Activated gamma-delta T cell (primary cell): Measurements from ENCODE around the gene SIDT1.

Experiments used
- DNase-seq: peaks from one replicate; lab custom pipeline; 2025; lab: John Stamatoyannopoulos, UW
- total RNA-seq, 2 donors: gene quantifications; one replicate each; lab custom pipeline; 2026; lab: John Stamatoyannopoulos, UW

SIDT1 gene
- 64.4 to 71.7 reads per million in 2 donors for total RNA-seq

DNA sequence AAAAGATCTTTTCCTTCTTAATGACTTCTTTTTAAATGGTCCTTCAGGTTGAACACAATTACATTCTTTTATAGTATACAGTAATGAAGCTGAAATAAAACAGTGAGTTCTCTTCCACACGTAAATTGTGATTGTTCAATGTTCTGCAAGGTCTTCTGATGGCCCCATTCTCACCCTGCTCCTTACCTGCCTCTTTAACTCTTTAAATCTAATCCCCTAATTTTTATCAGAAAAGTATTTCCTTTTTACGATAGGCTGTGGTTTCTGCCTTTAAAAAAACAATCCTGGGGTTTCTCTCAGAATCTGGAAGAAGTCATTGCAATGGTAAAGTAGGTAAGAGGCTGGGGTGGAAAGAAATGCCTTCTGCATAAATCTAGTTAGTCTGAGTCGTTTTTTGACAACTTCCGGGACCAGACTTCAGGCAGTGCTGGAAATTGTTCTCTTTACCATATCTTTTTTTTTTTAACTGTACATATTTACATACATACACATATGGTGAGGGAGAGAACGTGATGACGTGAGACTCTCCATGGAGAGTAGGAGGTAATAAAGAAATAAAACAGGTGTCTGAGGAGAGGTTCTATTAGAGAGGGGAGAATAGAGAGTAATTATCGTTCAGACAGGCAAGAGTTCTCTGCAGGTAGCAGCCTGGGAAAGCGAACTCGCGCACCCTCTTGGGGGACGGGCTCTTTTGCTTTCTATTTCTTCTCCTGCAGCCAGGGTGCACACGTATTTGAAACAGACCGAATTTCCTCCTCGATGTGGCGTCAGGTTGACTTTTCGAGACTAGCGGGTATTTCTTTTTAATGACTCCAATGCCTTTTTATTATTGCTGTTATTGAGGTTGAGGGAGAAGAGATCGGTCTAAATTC is at the start of gene SIDT1:
Gene SIDT1 (plus strand): TSS at position 730 of the 872 bp plus-strand sequence. CDS start 467 bp downstream, outside the sequence.
- DNase-seq: peak; percentile 11

DNA sequence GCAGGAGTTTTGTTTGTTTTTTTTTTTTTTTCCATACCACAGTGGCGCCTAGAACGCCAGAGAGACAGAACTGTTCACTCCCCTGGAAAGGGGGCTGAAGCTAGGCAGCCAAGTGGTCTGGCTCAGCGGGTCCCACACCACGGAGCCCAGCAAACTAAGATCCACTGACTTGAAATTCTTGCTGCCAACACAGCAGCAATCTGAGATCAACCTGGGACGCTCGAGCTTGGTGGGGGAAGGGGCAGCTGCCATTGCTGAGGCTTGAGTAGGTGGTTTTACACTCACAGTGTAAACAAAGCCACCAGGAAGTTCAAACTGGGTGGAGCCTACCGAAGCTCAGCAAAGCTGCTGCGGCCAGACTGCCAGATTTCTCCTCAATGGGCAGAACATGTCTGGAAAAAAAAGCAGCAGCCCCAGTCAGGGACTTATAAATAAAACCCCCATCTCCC is 47.2 kb upstream of the SIDT1 start:
- no peak for DNase-seq

DNA sequence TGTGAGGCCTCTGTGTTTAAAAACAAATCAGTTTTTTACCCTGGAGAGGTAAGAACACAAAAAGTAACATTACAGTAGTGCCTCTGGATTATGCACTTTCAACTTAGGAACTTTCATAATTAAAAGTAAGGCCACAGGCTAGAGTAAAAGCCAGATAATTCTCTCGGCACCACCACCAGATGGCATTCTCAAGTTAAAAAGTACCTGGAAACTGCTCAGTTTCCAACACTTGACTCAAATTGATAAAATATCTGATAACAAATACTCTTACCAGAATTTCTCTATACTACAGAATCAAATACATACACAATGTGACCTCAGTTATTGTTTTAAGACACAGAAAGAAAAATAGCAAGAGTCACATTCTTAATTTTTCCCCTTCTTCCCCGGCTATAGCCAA is 37.3 kb upstream of the SIDT1 start:
- DNase-seq: no peak

DNA sequence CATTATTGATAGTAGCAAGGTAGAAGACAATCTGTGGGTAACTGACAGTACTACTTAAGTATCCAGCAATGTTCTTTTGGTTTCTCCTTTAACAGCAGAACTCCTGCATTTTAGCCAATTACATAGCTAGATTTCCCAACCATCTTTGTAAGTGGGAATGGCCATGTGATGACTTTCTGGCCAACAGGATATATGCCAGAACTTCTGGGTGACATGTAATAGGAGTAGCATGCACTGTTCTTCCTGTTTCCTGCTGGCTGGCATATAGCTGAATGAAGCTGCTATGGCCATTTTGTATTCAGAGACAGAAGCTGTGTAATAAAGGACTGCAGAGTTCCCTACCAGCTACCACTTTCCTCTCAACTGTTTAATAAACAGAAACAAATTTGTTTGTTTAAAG is 35.4 kb upstream of the SIDT1 start:
- DNase-seq: no peak

DNA sequence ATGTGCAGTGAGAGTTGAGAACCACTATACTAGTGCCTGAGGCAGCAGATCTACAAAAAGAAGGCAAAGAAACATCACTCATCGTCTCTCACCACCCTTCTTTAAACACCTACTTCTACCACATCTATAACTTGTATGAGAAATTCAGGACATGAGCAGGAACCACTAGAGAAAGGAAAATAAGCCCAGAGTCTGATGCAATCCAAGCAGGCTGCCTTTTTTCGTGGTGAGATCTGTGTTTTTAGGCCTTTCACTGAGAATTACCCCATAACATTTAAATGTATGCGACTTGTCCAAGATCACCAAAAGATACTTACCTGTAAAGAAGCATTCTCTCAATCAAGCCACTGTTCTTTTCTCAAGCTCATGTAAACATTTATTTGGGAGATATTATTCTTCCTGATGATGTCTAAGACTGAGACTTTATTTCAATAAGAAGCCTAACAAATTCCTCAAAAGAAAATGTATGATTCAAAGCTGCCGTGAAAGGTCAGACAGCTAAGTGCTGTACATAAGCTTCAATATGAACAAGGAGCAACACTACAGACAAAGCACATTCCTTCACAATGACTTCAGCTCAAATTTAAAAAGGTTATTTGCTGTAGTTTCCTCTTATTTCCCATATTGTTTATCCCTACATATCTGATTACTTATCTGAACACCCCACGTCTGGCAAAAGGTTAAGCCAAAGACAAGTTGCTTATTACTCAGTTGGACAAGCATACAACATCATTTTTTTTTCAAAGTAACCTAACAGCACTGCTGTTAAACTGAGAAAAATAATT is 33.9 kb upstream of the SIDT1 start:
- no peak for DNase-seq

DNA sequence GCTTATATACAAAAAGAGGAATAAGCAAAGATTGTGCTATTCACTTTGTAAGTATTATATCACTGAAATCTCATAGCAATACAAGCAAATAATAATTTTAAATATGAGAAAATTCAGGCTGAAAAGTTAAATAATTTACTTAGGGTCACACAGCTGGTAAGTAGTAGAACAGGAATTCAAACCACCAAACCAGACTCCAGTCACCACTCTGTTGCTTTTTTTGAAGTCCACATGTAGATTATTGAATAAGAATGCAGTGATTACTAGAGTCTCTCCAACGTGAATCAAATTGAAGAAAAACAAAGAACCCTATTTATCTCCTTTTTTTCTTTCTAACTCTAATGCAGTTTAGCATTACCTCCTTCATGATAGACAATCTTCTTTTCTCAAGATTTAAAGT is 33.3 kb upstream of the SIDT1 start:
- DNase-seq: no peak

DNA sequence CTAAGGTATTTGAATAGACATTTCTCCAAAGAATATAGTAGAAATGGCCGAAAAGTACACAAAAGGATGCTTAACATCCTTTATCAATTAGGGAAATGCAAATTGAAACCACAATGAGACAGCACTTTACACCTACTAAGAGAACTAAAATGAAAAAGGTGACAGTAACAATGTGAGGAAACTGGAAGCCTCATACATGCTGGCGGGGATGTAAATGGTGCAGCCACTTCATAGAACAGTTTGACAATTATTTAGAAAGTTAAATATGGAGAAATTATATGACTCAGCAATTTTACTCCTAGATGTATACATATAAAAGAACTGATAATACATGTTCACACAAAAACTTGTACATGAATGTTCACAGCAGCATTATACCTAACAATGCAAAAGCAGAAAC is 30.8 kb upstream of the SIDT1 start:
- DNase-seq: no peak

DNA sequence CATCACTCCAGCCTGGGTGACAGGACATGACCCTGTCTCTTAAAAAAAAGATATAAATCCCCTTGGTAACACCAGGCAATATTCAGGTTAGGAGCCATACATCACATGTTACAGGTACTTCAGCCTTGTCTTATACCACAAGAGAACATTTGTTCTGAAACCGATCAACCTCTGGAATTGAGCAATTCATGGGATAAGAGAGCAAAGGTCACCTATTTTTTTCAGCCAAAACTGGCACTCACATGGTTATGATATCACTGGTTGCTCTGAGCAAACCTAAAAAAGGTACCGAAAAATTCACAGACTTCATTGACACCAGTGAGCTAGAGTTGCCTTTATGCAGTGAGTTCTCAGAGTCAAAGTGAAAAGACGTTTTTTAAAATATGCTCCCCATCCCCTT is 26.5 kb upstream of the SIDT1 start:
- DNase-seq: no peak

DNA sequence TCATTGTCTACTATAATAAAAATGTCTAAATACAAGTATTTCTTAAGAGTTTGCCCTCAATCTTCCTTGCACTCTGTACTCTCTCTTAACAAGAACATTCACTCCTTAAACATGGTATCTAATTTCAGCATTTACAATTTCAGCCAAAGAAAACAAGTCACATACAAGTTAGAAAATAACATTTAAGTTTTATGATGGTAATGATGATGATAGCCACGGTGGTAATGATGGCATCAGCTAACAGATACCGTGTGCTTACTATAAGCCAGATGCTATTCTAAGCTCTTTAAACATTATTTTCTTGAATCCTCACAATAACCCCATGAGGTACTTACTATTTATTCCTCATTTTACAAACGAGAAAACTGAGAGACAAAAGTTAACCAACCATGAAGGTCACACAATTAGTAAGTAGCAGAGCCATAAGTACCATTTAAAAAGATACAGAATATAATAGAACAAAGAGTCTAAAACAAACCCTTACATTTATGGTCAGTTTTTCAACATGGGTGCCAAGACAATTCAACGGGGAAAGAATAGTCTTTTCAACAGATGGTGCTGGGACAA is 24.8 kb upstream of the SIDT1 start:
- DNase-seq: no peak

DNA sequence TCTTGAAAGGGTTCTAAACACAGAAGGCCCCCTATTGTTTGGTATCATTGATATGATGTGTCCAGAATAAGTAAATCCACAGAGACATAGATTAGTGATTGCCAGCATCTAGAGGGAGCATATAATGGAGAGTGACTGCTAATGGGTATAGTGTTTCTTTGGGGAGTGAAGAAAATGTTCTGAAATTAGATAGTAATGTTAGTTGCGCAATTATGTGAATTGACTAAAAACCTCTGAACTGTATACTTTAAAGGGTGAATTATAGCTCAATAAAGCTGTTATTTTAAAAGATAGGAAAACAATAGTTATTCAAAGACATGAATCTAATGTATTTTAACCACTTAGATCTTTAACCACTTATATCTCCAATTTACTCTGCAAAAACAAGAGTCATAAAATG is 23.4 kb upstream of the SIDT1 start:
- DNase-seq: no peak

DNA sequence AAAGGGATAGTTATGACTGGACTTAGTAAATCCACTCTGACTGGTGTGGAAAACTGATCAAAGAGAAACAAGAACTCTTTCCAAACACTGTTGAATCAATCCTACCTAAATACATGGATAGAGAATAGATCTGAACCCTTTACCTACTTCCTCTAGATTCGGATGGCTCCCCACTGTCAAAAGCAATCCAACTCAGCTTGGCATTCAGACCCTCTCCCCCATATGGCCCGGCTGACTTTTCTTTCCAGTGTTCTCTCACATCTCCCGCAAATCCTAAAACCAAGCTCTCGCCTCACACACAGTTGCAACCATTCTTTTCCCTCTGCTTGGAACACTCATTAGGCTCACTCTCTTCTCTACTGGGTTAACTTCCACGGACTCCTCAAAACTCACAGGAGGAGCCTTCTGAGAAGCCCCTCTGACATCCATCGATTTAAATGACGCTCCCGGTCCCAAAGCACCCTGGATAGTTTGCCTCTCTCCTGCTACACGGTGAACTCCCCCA is 18.0 kb upstream of the SIDT1 start:
- DNase-seq: no peak

DNA sequence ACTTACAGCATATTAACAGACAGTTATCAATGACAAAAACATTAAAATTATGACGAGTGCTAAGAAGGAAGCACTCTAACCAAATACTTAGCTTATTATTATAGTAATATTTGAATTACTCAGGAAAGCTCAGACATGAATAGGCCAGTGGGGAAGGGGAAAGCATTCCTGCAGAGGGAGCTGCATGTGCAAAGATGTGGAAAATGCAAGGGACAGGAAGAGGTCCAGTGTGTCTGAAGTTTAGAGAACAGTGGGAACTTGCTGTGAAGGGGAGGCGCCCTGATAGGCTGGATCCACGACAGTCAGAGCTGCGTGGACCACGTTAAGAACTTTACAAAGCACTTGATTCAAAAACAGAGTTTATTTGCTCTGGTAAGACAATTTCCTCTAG is 16.2 kb upstream of the SIDT1 start:
- DNase-seq: no peak

DNA sequence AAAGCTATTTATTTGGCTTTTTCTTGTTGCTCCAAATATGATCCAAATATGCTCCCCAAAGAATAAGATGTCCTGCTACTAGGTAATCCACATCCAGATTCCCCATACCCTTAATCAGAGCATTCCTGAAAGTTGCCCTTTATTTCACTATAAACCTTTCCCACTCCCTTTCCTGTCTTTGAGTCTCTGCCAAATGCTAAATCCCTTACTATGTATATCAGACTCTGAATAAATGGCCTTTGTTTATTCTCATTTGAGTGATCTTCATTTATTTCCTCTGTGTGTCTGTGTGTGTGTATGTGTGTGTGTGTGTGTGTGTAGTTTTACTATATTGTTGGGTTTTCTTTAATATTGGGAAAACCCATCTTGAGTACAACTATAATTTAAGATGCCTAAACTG is 10.4 kb upstream of the SIDT1 start:
- no peak for DNase-seq

DNA sequence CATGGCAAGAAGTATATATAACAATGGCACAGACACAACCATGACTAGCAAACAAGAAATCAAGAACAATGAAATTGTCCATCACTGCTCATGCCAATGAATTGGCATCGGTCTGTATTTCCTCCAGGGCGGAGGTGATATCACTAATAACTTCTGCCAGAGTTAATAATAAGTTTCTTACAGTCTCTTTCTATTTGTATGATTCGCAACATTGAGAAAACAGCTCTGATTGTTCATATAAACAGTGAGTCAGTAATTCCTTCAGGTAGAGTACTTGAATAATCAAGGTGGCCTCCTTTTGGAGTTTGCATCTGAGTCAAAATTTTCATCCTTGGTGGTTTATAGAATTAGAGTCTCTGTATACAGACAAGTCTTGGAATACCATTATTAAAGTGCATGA is 9.1 kb upstream of the SIDT1 start:
- no peak for DNase-seq

DNA sequence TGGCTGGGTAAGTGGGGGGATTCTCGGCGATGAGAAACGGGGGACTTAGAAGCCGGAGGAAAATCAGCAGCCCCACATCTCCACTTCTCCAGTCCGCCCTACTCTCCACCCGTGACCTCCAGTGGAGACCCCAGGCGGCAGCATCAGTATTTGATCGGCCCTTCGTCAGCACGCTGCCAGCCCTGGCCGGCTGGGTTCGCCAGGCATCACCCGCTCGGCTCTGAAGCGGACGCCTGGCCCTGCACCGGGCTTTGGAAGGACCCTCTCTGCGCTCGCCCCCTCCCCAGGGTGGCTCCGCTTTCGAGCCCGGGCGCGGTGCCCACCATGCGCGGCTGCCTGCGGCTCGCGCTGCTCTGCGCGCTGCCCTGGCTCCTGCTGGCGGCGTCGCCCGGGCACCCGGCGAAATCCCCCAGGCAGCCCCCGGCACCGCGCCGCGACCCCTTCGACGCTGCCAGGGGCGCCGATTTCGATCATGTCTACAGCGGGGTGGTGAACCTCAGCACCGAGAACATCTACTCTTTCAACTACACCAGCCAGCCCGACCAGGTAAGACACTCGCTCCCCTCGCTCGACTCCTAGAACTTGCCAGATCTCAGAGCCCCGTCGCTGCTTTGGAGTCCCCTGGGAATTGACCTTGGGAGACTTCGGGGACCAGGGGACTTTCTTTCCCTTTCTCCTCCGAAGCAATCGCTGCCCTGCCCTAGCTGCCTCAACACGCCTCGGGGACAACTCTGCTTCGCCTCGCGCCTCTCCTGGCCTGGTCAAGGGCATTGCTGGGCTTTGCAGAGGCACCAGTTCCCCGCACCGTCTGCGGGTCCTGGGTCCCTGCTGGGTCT is 561 bp downstream of the SIDT1 start:
- peak; percentile 16 for DNase-seq

DNA sequence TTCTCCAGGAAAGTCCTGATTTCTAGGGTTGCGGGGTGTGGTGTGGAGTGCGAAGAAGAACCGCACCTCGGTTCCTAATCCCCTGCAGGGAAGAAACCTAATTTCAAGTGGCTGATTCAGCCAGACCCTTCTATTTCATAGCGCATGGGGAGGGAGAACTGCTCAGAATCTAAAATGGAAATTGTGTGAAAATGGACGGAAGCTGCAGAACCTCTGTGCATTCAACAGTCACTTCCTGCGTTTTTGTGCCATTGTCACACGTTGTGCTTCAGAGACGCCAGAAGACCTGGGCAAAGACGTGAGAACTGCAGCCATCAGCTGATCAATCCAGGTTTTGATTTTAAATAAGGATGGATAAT is 1.2 kb downstream of the SIDT1 start:
- no peak for DNase-seq

DNA sequence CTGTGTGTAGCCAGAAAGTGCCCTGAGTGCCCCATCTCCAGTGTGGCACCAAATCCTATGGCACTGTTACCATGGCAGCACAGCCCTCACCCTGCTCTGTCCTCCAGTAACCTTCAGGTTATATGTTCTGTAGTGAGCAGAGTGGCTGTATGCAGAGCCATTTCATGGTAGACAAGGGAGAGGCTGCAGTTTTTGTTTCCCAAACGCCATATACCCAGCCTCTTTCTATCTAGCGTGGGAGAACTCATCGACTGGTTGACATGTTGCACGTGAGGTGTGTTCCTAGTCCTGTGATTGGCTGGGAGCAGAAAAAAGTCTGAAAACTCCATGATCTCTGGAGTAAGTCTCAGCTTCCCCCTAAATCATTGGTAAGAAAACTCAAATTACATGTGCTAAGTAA is 2.0 kb downstream of the SIDT1 start:
- DNase-seq: no peak

DNA sequence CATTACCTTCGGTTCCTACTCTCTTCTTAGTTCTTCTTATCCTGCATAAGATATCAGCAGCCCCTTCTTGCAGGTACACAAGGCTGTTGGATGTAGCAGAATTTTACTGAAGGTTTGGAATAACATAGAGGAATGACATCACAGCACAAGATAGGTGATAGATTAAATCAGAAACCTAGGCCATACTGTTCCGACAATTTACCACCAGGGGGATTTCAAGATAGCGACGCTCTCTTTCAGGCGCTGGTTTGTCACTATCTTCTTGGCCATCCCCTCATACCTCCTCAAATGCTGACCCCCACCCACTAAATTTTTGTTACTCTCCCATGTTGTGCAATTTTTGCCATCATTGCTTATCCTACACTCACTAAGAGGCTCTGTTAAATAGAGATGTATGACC is 3.5 kb downstream of the SIDT1 start:
- no peak for DNase-seq

DNA sequence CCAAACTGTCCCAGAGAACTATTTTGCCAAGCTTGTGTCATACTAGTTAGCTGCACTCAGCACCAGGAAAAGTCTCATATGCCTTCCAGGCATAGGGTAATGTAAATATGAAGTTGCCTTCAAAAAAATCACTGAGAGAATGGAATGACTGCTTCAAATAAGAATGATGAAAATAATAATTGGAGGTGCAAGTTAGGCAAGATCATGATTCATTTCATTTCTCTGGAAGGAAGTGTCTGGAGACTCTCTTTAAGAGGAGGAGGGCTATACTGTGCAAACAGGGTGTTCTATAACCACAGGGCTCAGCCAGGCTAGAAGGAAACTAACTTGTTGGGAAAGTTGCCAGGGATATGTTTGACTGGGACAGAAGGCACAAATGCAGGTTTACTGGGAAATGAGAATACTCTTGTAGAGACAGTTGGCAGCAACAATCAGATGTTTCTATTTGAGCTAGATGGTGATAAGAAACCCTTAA is 4.3 kb downstream of the SIDT1 start:
- DNase-seq: no peak

DNA sequence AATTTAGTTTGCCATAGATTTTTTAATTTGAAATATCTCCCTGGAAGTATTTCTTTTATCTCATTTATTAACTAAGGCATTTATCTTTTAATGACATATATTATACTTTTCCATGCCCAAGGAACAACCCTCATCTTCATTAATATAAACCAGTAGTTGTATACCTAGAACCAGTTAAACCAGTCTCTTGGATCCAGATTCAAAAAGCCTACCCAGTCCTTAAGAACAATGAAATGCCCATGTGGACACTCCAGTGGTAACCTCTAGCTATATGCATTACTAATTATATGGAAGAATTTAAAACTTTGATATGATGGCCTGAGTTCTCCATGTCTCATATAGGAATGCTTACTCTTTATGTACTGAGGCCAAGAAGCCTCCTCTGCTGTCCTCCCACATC is 4.8 kb downstream of the SIDT1 start:
- no peak for DNase-seq

DNA sequence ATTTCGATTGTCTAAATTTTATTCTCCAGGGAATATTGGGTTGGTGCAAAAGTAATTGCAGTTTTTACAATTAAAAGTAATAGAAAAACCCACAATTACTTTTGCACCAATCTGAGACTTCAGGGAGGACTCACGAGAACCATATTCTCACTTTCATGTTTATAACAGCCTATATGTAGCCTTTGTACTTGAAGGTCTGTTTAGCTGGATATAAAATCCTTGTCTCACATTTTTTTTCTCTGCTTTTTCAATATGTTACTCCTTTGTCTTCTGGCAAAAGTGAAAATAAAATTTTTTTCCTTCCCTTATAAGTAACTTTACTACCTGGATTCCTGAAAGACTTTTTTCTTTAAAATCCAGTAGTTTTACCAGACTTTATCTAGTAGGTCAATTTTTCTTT is 9.2 kb downstream of the SIDT1 start:
- no peak for DNase-seq

DNA sequence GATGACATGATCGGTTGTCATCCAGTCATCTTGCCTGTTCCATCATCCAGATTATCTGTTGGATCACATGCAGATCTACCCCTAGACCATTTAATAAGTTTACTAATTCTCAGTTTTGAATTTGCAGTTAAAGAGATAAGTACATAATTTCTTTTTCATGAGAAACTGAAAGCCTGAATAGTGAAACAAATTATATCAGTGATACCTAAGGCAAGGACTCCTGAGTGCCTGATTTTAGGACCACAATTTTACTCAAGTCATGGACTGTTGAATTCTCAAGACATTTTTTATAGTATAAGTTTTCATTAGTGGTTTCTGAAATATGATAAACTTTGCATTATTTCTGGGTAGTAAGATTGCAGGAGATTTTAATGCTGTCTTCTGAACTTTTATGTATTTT is 13.2 kb downstream of the SIDT1 start:
- no peak for DNase-seq
